NCI-H2107 (cell line): ENCODE results near the gene SNAP25.
A peak's percentile ranks its signal among the peaks of the same experiment; 100 is the strongest.

Source experiments
- DNase-seq: peaks from one replicate; lab custom pipeline; 2025; lab: John Stamatoyannopoulos, UW

The SNAP25 gene

GRCh38 chr20:10218536-10219451 lies at the start of gene SNAP25:
TSS of gene SNAP25 (plus strand) at chr20:10218830. CDS start at chr20:10275492, 56,662 bp downstream.
- peak; percentile 65 for DNase-seq

GRCh38 chr20:10169752-10170151 lies 48.9 kb upstream of the SNAP25 start:
- DNase-seq, result no peak

GRCh38 chr20:10170261-10170660 lies 48.4 kb upstream of the SNAP25 start:
- DNase-seq, result no peak

- DNase-seq, result peak; percentile 25
Measured at GRCh38 chr20:10171864-10172751, 46.5 kb upstream of the SNAP25 start.

GRCh38 chr20:10172998-10173655 lies 45.5 kb upstream of the SNAP25 start:
- DNase-seq, result no peak

GRCh38 chr20:10174400-10174799 lies 44.2 kb upstream of the SNAP25 start:
- no peak for DNase-seq

- DNase-seq, result no peak
Measured at GRCh38 chr20:10177326-10177725, 41.3 kb upstream of the SNAP25 start.

- DNase-seq, result no peak
Measured at GRCh38 chr20:10178091-10178490, 40.5 kb upstream of the SNAP25 start.

GRCh38 chr20:10178727-10179313 lies 39.8 kb upstream of the SNAP25 start:
- no peak for DNase-seq

- no peak for DNase-seq
Measured at GRCh38 chr20:10179574-10180298, 38.9 kb upstream of the SNAP25 start.

GRCh38 chr20:10180651-10181235 lies 37.9 kb upstream of the SNAP25 start:
- DNase-seq, result no peak

GRCh38 chr20:10185741-10186558 lies 32.7 kb upstream of the SNAP25 start:
- no peak for DNase-seq

GRCh38 chr20:10190456-10190855 lies 28.2 kb upstream of the SNAP25 start:
- DNase-seq, result no peak

- no peak for DNase-seq
Measured at GRCh38 chr20:10192171-10192570, 26.5 kb upstream of the SNAP25 start.

GRCh38 chr20:10194166-10194565 lies 24.5 kb upstream of the SNAP25 start:
- no peak for DNase-seq

- no peak for DNase-seq
Measured at GRCh38 chr20:10200330-10200729, 18.3 kb upstream of the SNAP25 start.

GRCh38 chr20:10201321-10201870 lies 17.2 kb upstream of the SNAP25 start:
- DNase-seq, result no peak

GRCh38 chr20:10209091-10209490 lies 9.5 kb upstream of the SNAP25 start:
- DNase-seq, result no peak

- DNase-seq, result no peak
Measured at GRCh38 chr20:10213526-10213925, 5.1 kb upstream of the SNAP25 start.
